Measurements from ENCODE around the gene ZNF474.

GRCh38 chr5:122140900-122141299, 11.6 kb downstream of the ZNF474 start:
- TF ChIP-seq, protein P1, sequence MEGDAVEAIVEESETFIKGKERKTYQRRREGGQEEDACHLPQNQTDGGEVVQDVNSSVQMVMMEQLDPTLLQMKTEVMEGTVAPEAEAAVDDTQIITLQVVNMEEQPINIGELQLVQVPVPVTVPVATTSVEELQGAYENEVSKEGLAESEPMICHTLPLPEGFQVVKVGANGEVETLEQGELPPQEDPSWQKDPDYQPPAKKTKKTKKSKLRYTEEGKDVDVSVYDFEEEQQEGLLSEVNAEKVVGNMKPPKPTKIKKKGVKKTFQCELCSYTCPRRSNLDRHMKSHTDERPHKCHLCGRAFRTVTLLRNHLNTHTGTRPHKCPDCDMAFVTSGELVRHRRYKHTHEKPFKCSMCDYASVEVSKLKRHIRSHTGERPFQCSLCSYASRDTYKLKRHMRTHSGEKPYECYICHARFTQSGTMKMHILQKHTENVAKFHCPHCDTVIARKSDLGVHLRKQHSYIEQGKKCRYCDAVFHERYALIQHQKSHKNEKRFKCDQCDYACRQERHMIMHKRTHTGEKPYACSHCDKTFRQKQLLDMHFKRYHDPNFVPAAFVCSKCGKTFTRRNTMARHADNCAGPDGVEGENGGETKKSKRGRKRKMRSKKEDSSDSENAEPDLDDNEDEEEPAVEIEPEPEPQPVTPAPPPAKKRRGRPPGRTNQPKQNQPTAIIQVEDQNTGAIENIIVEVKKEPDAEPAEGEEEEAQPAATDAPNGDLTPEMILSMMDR (IDR thresholded peaks at IDR 0.05), result no peak
- TF ChIP-seq EZH2phosphoT487 (IDR thresholded peaks at IDR 0.05), result no peak
